Uterus (tissue), 4 donors: ENCODE measurements around the gene CDYL. TPM values are rescaled to one million over a fixed set of nuclear protein-coding genes. Genes with fewer than 3 reads are reported as not detected.

Experiments used
- DNase-seq, 2 donors: peaks; one replicate each; pipeline ENCODE4 v3.0.0-alpha.2; 2019 to 2020
- H3K27ac ChIP-seq, 2 donors: fragments of 200-600 bp; sonication (generic); 1 replicate in 1 of 2; 2 replicates in 1 of 2; pipeline ENCODE4 v1.5.1; 2016 to 2018
- H3K27me3 ChIP-seq, 2 donors: fragments of 200-600 bp; sonication (generic); one replicate each; pipeline ENCODE4 v1.5.1; 2018 to 2019; ENCODE audit warnings: control low read depth in 1 of 2
- H3K36me3 ChIP-seq, 2 donors: fragments of 200-600 bp; sonication (generic); one replicate each; pipeline ENCODE4 v1.5.1; 2019; ENCODE audit warnings: control low read depth in 1 of 2
- H3K4me1 ChIP-seq, 2 donors: fragments of 200-600 bp; sonication (generic); one replicate each; pipeline ENCODE4 v1.5.1; 2018 to 2019; ENCODE audit warnings: control low read depth in 1 of 2
- H3K4me3 ChIP-seq, 2 donors: fragments of 200-600 bp; sonication (generic); 1 replicate in 1 of 2; 2 replicates in 1 of 2; pipeline ENCODE4 v1.5.1; 2018 to 2019; ENCODE audit warnings: mild to moderate bottlenecking in 1 of 2
- H3K9me3 ChIP-seq, 2 donors: fragments of 200-600 bp; sonication (generic); one replicate each; pipeline ENCODE4 v1.5.1; 2019; ENCODE audit warnings: control low read depth in 1 of 2
- POLR2A ChIP-seq, 2 donors: fragments of 450-650 bp; IDR thresholded peaks; one replicate each; pipeline ENCODE4 v1.6.1; 2016; ENCODE audit warnings: antibody characterized with exemption in 2 of 2, mild to moderate bottlenecking in 1 of 2, moderate library complexity in 1 of 2
- intact Hi-C: fragments of 100-400 bp; cut with DNase I; formaldehyde crosslinking; loops from one replicate; pipeline ENCODE4 v1.15.1; 2023; ENCODE audit warnings: low total_unique reads
- total RNA-seq, 4 donors: library from RNA; depleted of rRNA in 3 of 4; stranded (reverse); fragments of >200 nt in 3 of 4; gene quantifications; one replicate each; pipeline versions ENCODE4 v1.1.0 to v1.2.4, GENCODE V29; 2014 to 2023
- TF ChIP-seq, protein P1 (sequence below), 4 experiments: fragments of 200-600 bp in 2 of 4; fragments of 450-650 bp in 2 of 4; sonication (generic) in 2 of 4; IDR thresholded peaks; one replicate each; pipeline ENCODE4 v1.5.1; 2016 to 2019; ENCODE audit warnings: antibody characterized with exemption in 4 of 4, mild to moderate bottlenecking in 2 of 4, moderate library complexity in 1 of 4
- donor health status: DM: yes; HTN: yes; CAD: no.

The CDYL gene
- total RNA-seq, 4 donors from 2014 or later: 24.1 to 118 (median 42.3) TPM

DNA sequence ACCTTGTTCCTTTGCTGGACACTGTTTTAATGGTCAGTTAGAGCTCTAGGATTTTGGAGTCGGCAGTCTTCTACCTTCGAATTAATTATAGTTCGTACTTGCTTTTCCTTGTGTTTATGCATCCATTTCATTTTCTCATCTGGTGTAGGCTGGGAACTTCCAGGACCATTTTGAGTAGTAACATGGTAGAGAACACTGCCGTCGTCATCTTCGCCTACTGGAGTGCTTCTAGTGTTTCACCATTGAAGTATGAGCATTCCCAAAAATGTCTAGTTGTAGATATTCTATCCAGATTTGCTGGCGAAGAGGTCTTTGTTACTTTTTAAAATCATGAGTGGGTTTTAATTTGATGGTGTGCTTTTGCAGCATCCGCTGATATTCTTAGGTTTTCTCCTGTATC, 36.9 kb downstream of the CDYL start:
- TF ChIP-seq POLR2A (IDR thresholded peaks at IDR 0.05): no peak
- TF ChIP-seq, protein P1, sequence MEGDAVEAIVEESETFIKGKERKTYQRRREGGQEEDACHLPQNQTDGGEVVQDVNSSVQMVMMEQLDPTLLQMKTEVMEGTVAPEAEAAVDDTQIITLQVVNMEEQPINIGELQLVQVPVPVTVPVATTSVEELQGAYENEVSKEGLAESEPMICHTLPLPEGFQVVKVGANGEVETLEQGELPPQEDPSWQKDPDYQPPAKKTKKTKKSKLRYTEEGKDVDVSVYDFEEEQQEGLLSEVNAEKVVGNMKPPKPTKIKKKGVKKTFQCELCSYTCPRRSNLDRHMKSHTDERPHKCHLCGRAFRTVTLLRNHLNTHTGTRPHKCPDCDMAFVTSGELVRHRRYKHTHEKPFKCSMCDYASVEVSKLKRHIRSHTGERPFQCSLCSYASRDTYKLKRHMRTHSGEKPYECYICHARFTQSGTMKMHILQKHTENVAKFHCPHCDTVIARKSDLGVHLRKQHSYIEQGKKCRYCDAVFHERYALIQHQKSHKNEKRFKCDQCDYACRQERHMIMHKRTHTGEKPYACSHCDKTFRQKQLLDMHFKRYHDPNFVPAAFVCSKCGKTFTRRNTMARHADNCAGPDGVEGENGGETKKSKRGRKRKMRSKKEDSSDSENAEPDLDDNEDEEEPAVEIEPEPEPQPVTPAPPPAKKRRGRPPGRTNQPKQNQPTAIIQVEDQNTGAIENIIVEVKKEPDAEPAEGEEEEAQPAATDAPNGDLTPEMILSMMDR (IDR thresholded peaks at IDR 0.05): no peak
- H3K9me3 ChIP-seq: no peaks in the 10 kb centered on the region

DNA sequence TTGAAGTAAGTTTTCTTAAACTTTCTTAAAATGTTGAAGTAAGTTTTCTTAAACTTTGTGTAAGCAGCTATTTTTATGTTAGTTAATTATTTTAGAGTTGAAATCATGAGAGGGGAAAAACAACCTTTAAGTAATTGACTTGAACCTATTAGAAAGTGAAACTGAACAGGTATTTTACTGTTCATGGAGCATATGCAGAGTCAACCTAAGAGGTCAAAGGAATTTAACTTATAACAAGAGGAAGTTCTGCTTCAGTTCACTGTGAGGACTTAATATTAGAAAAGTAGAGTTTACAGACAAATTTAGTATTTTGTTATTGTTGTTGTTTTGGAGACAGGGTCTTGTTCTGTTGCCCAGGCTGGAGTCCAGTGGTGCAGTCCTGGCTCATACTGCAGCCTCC, 38.0 kb downstream of the CDYL start:
- TF ChIP-seq, protein P1 (IDR thresholded peaks at IDR 0.05): no peak
- no peak for TF ChIP-seq POLR2A (IDR thresholded peaks at IDR 0.05)
- no peak for DNase-seq
- H3K27ac ChIP-seq: no peak overlapping the region
- no peaks in the 10 kb centered on the region for H3K27me3 ChIP-seq
- H3K36me3 ChIP-seq: no peaks in the 10 kb centered on the region
- peaks cover 0 to 5% of the 10 kb centered on the region in 2 donors for H3K4me1 ChIP-seq
- H3K4me3 ChIP-seq: no peak overlapping the region
- no peaks in the 10 kb centered on the region for H3K9me3 ChIP-seq
- intact Hi-C loops: no loop called here

More for the DNA sequence above, 36.9 kb downstream of the CDYL start:
- Histone ChIP-seq H3K4me3 (no peak overlapping the region), H3K4me1 (peaks cover 0 to 5% of the 10 kb centered on the region in 2 donors), H3K36me3 (no peaks in the 10 kb centered on the region), H3K27me3 (no peaks in the 10 kb centered on the region), H3K27ac (no peak overlapping the region)
- intact Hi-C loops: no loop called here
- DNase-seq: no peak

DNA sequence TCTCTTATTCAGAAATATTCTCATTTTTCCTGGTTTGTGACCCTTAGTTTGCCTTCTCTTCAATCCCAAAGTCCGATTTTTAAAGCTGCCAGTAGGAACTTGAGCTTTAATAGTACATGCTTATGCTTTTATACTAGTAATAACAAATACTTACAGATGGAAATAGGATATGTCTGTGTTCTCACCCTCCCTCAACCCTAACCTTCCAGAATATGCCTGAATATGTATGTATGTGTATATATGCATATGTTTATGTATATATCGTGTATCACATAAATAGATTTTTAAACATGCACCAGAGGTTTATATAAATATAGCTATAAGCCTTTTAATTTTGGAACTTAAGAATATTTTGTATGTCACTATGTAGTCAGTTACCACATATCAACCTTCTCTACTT, 38.8 kb downstream of the CDYL start:
- no peak for TF ChIP-seq POLR2A (IDR thresholded peaks at IDR 0.05)
- TF ChIP-seq, protein P1 (IDR thresholded peaks at IDR 0.05): no peak
- Histone ChIP-seq H3K4me3 (no peak overlapping the region), H3K4me1 (peaks cover 0 to 5% of the 10 kb centered on the region in 2 donors), H3K27ac (no peak overlapping the region), H3K27me3 (no peaks in the 10 kb centered on the region), H3K9me3 (no peaks in the 10 kb centered on the region), H3K36me3 (no peaks in the 10 kb centered on the region)
- DNase-seq: no peak
- intact Hi-C loops: no loop called here

DNA sequence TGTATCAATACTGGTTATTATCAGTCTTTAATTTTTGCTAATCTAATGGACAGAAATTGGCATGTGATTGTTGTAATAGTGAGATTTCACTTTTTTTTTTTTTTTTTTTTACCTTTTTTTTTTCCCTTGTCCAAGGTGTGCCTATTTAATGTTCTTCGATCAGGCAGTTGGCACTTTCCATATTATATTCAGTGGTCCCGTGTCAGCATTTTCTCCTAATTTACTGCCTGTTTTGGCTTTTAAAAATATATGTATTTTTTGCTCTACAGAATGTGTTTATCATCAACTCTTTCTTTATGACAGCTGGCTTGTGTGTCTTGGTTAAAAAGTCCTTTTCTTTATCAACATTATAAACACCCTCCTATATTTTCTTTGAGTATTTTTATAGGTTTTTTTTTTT, 39.4 kb downstream of the CDYL start:
- Histone ChIP-seq H3K4me1 (peaks cover 0 to 5% of the 10 kb centered on the region in 2 donors), H3K9me3 (no peaks in the 10 kb centered on the region), H3K36me3 (no peaks in the 10 kb centered on the region), H3K4me3 (no peak overlapping the region), H3K27me3 (no peaks in the 10 kb centered on the region), H3K27ac (no peak overlapping the region)
- no peak for TF ChIP-seq POLR2A (IDR thresholded peaks at IDR 0.05)
- TF ChIP-seq, protein P1 (IDR thresholded peaks at IDR 0.05): no peak
- intact Hi-C loops: no loop called here
- DNase-seq: no peak

DNA sequence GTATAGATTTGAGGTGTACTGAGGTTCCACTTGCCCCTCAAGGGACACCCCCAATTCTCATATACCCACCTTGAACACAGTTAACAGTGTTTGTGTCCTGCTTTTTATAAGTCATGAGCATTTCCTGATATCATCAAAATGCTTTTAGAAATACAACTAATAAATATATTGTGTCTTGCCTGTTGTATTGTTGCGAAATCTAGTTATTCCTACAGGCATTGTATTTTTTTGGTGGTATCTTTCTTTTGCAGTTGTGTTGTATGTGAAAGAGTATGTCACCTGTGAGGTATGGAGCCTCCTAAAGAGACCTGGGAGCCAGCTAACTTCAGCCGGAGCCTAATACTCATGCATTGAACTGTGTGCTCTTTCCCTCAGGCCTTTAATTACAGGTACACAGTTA, 40.7 kb downstream of the CDYL start:
- no peak for TF ChIP-seq POLR2A (IDR thresholded peaks at IDR 0.05)
- TF ChIP-seq, protein P1 (IDR thresholded peaks at IDR 0.05): no peak
- intact Hi-C loops: no loop called here
- H3K27ac ChIP-seq: no peak overlapping the region
- H3K27me3 ChIP-seq: no peaks in the 10 kb centered on the region
- H3K36me3 ChIP-seq: no peaks in the 10 kb centered on the region
- no peak for DNase-seq
- H3K4me1 ChIP-seq: peaks cover 0 to under 1% of the 10 kb centered on the region in 2 donors
- H3K4me3 ChIP-seq: no peak overlapping the region
- H3K9me3 ChIP-seq: no peaks in the 10 kb centered on the region
